Putamen (tissue), 1 donor: ENCODE results near the gene C1QTNF9B.
"Not testable (repeated sequence)": the region's sequence is repeated elsewhere in the genome, so short reads cannot be mapped to it uniquely, and the experiment has no call there.

ENCODE experiments used
- DNase-seq: peaks from one replicate; pipeline ENCODE4 v3.0.0-alpha.2; 2016; ENCODE audit warnings: low spot score

Gene C1QTNF9B

DNA sequence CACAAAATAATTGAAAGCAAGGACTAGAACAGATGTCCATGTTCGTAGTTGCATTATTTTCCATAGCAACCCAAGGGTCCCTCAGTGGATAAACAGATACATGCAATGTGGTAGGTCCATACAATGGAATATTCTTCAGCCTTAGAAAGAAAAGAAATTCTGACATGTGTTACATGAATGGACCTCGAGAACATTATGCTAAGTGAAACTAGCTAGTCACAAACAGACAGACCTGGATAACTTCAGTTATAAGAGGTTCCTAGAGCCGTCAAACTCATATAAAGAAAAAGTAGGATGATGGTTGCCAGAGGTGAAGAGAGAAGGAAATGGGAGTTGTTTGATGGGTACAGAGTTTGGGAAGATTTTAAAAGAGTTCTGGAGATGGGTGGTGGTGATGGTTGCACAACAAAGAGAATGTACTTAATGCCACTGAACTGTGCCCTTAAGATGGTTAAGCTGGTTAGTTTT lies at the start of gene C1QTNF9B:
TSS of gene C1QTNF9B (minus strand) at position 51 of the 468 bp plus-strand sequence.
- DNase-seq, result not testable (repeated sequence)

GRCh38 chr13:23946900-23947299 lies 49.6 kb upstream of the C1QTNF9B start:
- DNase-seq, result no peak

DNA sequence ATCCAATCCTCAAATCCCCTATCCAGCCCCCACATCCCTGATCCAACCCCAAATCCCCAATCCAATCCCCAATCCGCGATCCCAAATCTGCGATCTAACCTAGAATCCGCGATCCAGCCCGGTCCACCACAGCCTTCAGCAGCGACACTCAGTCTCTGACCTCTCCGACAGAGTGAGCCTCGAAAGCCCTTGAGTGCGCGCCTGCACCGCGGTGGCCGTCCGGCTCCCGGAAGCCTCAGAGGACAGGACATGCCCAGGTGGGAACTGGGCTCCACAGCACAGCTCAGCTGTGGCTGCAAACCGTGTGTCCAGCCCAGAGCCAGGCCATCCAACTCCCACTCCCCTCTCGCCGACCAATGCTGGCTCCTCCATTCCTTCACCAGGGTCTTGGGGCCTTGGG lies 48.8 kb upstream of the C1QTNF9B start:
- no peak for DNase-seq

DNA sequence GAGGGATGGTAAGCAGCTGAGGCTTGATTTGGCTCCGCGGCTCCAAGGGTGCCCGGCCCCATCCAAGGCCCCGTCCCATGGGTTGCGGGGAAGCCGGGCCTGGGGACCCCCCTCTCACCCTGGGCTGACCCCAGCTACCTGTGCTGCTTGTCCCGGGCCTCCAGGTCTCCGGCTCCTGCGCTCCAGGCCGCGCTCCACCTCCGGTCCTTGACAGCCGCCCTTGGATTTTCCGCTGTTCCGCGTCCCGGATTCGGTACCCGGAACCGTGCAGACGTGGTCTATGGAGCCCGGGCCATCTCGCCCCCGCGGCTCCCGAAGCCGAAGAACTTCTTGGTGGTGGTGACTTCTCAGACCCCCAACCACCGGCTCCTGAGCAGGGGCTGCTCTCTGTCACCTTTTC lies 48.3 kb upstream of the C1QTNF9B start:
- DNase-seq, result no peak

- DNase-seq, result no peak
Observed at GRCh38 chr13:23941211-23941610, 43.9 kb upstream of the C1QTNF9B start.

GRCh38 chr13:23939666-23940065 lies 42.4 kb upstream of the C1QTNF9B start:
- DNase-seq, result not testable (repeated sequence)

DNA sequence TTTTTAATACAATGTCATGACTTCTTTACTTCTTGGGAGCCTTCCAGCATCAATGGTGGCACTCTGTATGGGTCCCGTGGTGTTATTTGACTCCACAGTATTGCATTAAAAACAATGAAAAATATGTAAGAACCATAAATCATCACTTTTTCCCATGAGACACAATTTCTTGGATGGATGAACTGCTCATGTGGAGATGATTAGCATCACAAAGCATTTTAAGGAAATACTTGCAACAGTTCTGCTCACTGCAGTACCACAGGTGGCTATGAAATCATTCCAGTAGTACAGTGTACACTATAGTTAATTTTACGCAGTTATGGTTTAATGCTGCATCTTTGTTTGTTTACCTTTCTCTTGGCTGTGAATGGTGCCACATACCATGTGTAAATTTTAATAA lies 37.2 kb upstream of the C1QTNF9B start:
- DNase-seq, result no peak

- DNase-seq, result no peak
Observed at GRCh38 chr13:23928985-23929384, 31.7 kb upstream of the C1QTNF9B start.

DNA sequence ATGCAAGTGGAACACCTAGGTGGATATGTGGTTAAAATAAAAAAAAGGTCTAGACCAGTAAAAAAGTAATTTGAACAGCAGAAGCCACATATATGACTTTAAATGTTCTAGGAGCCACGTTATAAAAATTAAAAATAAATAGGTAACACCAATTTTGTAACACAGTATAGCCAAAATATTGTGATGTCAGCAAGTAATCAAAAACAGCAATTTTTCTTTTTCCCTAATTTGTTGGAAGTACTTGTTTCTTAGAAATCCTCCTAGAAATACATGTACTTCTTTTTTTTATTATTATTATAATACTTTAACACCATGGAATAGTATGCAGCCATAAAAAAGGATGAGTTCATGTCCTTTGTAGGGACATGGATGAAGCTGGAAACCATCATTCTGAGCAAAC lies 25.7 kb upstream of the C1QTNF9B start:
- no peak for DNase-seq

GRCh38 chr13:23922005-23922932 lies 25.0 kb upstream of the C1QTNF9B start:
- no peak for DNase-seq

DNA sequence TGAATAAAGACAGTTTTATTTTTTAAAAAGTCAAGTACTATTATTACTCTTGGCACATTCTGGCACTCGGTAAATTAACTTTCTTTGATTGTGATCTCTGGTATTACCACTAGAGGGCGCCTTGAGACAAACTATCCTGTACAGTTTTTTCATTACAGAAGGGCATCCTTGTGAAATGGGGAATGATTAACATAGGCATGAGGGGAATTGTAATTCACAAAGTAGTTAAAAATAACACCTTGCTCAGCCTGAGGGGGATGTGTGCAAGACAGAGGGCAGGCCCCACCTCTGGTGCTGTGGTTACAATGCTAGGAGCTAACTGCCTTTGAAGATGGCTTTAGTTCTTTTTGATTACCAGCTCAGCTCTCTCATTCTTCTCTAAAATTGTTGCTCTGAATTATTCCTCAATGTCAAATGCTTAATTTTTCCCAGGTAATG lies 24.2 kb upstream of the C1QTNF9B start:
- DNase-seq, result peak; percentile 70

DNA sequence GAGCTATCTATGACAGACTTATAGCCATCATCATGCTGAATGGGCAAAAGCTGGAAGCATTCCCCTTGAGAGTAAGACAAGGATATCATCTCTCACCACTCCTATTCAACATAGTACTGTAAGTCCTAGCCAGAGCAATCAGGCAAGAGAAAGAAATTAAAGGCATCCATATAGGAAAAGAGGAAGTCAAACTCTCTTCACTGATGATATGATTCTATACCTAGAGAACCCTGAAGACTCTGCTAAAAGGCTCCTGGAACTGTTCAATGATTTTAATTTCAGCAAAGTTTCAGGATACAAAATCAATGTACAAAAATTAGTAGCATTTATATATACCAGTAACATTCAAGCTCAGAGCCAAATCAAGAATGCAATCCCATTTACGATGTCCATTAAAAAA lies 21.7 kb upstream of the C1QTNF9B start:
- no peak for DNase-seq

GRCh38 chr13:23918208-23918607 lies 20.9 kb upstream of the C1QTNF9B start:
- no peak for DNase-seq

DNA sequence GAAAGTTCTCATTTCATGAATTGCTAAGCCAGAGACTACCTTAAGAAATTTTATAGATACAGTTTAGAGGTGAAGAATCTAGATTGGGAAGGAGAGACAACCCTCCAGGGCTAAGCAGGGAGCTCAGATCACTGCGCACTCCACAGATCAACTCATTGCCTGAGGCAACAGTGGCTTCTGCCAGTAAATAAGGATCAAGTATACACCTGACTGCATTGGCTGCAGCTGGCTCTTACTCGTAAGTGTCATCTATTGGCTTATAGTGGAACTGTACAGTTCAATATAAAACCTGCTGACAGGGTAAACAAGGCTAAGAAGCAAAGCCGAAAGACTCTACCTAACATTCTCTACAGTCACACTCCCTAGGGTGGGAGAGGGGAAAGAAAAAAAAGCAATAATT lies 18.0 kb upstream of the C1QTNF9B start:
- no peak for DNase-seq

GRCh38 chr13:23912469-23912868 lies 15.2 kb upstream of the C1QTNF9B start:
- DNase-seq, result no peak

DNA sequence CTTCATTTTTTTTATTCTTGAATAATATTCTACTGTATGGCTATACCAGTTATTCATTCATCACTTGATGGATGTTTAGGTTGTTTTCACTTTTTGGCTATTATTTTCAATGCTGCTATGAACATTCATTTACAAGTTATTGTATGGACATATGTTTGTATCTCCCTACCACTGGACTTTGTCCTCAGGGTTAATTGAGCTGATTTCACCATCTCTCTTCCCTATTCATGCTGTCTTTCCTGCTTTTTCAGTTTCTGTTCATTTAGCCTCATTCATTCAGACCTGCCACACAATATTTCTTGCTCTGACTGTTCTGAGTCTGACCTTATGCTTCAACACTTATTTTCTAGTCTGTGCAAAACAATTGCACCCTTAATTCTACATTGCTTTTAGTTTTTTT lies 12.3 kb upstream of the C1QTNF9B start:
- DNase-seq, result no peak

DNA sequence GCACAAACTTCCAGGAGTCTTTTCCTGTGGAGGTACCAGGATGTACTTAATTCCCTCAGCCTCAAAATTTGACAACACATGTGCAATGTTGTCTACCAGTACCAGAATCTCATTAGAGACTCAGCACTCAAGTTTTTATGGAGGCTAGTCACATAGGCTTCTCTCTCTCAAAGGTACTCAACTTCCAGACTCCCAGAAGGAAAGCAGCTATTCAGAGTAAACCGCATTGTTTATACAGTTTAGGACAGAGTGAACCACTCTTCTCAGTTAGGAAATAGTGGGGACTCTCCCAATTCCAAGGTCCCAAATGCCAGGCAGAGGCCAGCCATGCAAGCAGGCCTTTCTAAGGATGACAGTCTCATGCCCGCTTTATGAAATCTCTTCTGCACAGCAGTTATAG lies 8.5 kb upstream of the C1QTNF9B start:
- no peak for DNase-seq

- DNase-seq, result no peak
Observed at GRCh38 chr13:23903906-23904280, 6.6 kb upstream of the C1QTNF9B start.

GRCh38 chr13:23902975-23903905 lies 5.9 kb upstream of the C1QTNF9B start:
- DNase-seq, result no peak

DNA sequence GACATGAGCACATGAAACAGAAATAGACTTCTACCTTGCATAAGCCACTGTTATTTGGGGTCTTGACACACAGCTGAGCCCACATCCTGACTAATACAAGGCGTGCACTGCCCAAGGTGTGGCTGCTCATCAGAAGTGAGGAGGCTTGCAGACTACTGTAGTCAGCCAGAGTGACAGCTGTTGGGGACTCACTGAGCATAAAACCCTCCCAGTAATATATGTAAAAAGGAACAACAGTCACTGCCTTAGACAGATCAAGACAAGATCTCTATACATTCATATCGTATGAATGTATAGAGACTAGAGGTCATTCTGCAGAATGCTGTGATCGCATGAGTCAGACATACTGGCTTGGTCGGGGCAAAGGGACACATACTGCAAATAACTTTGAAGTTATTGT lies 4.1 kb upstream of the C1QTNF9B start:
- no peak for DNase-seq

DNA sequence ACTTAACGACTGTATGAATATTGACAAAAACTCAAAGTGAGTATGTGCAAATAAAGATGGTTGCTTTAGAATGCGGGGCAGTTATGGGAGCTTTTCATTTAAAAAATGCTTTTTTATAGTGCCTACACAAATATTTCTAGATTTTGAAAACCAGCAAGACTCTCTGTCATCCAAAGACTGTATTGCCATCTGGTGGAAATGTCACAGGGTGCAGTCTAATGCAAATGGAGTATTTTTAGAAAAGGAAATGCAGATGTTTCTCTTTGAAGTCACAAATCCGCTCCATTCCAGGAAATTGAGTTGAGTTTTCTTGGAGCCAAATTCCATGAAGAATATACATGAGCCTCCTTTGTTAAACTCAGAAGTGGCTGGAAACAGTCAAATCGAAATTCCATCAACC lies 2.3 kb upstream of the C1QTNF9B start:
- no peak for DNase-seq

GRCh38 chr13:23898101-23898500 lies 799 bp upstream of the C1QTNF9B start:
- no peak for DNase-seq

GRCh38 chr13:23894746-23895145 lies 2.6 kb downstream of the C1QTNF9B start:
- not testable (repeated sequence) for DNase-seq
